Immature natural killer cell (primary cell): Measurements from ENCODE around the gene CCDC200. TPM values are rescaled to one million over a fixed set of nuclear protein-coding genes. Genes with fewer than 3 reads are reported as not detected.
"Not testable (repeated sequence)": the region's sequence is repeated elsewhere in the genome, so short reads cannot be mapped to it uniquely, and the experiment has no call there.

ENCODE experiments used
- DNase-seq, 3 donors: peaks; one replicate each; pipeline ENCODE4 v3.0.0; 2022; ENCODE audit warnings: mixed read lengths in 1 of 3
- H3K27ac Mint-ChIP-seq, 6 donors: one replicate each; pipeline ENCODE4 v1.8.0; 2020; ENCODE audit warnings: mixed read lengths in 6 of 6, mild to moderate bottlenecking in 5 of 6, inconsistent platforms in 4 of 6, moderate library complexity in 3 of 6
- H3K27me3 Mint-ChIP-seq, 3 donors: one replicate each; pipeline ENCODE4 v1.8.0; 2020 to 2021; ENCODE audit warnings: low read depth in 3 of 3, mild to moderate bottlenecking in 3 of 3, mixed read lengths in 3 of 3, moderate library complexity in 3 of 3, inconsistent platforms in 1 of 3
- H3K36me3 Mint-ChIP-seq, 3 donors: one replicate each; pipeline ENCODE4 v1.8.0; 2020; ENCODE audit warnings: mixed read lengths in 3 of 3, inconsistent platforms in 2 of 3, mild to moderate bottlenecking in 2 of 3
- H3K4me1 Mint-ChIP-seq, 2 donors: one replicate each; pipeline ENCODE4 v1.8.0; 2020; ENCODE audit warnings: inconsistent platforms in 2 of 2, mild to moderate bottlenecking in 2 of 2, mixed read lengths in 2 of 2, moderate library complexity in 1 of 2
- H3K4me3 Mint-ChIP-seq, 5 donors: one replicate each; pipeline ENCODE4 v1.8.0; 2020; ENCODE audit warnings: mild to moderate bottlenecking in 5 of 5, mixed read lengths in 5 of 5, inconsistent platforms in 3 of 5, moderate library complexity in 3 of 5
- H3K9me3 Mint-ChIP-seq, 6 donors: one replicate each; pipeline ENCODE4 v1.8.0; 2020; ENCODE audit warnings: mild to moderate bottlenecking in 6 of 6, mixed read lengths in 6 of 6, inconsistent platforms in 4 of 6, moderate library complexity in 3 of 6
- polyA plus RNA-seq, 3 donors: library from polyadenylated mRNA; unstranded; fragments of 300-500 nt; fragmentation: Illumina TruSeq; gene quantifications; one replicate each; pipeline ENCODE4 v1.2.3, GENCODE V29; 2021

The CCDC200 gene
- polyA plus RNA-seq, result 1 to 10 TPM in 1 of 3 donors, not detected in 2; 1.2 TPM

DNA sequence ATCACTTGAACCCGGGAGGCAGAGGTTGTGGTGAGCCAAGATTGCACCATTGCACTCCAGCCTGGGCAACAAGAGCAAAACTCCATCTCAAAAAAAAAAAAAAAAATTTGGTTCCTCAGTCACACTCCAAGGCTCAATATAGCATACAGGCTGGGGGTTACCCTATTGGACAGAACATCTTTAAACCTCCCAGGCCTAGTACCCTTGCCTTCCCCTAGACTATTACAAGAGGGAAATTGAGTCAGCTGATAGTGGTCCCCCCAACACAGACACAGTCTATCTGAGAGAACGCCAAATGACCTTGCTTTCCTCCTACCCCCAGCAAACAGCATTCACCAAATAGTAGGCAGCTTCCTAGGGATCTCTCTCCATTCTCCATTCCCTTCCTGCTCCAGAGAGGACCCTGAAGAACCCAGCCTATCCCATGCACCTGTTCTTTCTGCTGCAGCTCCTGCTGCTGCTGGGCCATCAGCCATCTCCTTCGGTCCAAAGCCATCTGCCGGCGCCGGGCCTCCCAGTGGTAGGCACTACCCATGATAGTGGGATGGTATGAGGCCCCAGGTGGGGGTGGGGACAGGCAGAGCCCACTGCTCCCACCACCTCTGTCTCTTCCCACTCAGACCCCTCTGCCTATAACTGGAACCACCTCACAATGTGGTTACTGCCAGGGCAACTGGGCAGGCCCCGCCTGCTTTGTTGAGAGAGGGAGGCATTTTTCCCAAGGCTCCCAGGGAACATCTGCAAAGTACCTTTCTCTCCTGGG, at the start of gene CCDC200:
CCDC200 (minus strand) TSS at position 604 of the 763 bp plus-strand sequence; CDS start at position 535, 69 bp downstream.
- not testable (repeated sequence) for H3K27ac Mint-ChIP-seq, H3K36me3 Mint-ChIP-seq, H3K27me3 Mint-ChIP-seq, H3K4me3 Mint-ChIP-seq, DNase-seq, H3K9me3 Mint-ChIP-seq
- peaks cover 9 to 22% of the 10 kb centered on the region in 2 donors for H3K4me1 Mint-ChIP-seq

DNA sequence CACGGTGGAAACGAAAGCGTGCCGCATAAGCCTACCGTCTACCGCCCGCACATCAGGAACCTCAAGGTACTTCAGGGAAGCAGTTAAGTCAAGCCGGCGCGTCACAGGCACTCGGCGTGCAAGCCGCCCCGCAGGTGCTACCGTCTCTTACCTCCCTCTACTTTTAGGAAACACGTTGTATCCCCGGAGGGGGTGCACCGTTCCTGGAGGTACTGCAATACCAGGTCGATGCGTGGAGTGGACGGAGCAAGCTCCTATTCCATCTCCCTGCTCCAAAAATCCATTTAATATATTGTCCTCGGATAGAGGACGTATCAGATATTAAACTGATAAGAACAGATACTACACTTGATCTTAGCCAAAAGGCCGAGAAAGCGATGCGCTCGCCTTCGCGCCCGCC, 44.5 kb upstream of the CCDC200 start:
- H3K27me3 Mint-ChIP-seq, H3K9me3 Mint-ChIP-seq, H3K27ac Mint-ChIP-seq, H3K4me3 Mint-ChIP-seq, H3K4me1 Mint-ChIP-seq, DNase-seq, H3K36me3 Mint-ChIP-seq: not testable (repeated sequence)

DNA sequence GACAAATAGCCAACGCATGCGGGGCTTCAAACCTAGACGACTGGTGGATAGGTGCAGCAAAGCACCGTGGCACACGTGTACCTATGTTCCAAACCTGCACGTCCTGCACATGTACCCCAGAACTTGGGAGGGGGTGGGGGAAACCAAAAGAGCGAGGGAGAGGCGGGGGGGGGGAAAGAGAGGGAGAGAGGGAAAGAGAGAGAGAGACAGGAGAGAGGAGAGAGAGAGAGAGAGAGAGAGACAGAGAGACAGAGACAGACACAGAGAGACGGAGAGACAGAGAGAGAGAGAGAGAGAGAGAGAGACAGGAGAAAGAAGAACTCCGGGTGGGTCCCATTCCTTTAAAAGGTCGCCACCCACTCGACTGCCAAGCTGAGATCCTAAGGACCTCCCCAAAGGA, 44.1 kb upstream of the CCDC200 start:
- H3K27me3 Mint-ChIP-seq, H3K9me3 Mint-ChIP-seq, H3K4me1 Mint-ChIP-seq, H3K36me3 Mint-ChIP-seq: not testable (repeated sequence)
- H3K4me3 Mint-ChIP-seq, result peak overlapping the region in 2 of 5 donors; percentile 62 to 69
- H3K27ac Mint-ChIP-seq, result peak overlapping the region in 3 of 6 donors; percentile 50 to 77 (median 64)
- peak in 2 of 3 donors; percentile 1 to 19 for DNase-seq

DNA sequence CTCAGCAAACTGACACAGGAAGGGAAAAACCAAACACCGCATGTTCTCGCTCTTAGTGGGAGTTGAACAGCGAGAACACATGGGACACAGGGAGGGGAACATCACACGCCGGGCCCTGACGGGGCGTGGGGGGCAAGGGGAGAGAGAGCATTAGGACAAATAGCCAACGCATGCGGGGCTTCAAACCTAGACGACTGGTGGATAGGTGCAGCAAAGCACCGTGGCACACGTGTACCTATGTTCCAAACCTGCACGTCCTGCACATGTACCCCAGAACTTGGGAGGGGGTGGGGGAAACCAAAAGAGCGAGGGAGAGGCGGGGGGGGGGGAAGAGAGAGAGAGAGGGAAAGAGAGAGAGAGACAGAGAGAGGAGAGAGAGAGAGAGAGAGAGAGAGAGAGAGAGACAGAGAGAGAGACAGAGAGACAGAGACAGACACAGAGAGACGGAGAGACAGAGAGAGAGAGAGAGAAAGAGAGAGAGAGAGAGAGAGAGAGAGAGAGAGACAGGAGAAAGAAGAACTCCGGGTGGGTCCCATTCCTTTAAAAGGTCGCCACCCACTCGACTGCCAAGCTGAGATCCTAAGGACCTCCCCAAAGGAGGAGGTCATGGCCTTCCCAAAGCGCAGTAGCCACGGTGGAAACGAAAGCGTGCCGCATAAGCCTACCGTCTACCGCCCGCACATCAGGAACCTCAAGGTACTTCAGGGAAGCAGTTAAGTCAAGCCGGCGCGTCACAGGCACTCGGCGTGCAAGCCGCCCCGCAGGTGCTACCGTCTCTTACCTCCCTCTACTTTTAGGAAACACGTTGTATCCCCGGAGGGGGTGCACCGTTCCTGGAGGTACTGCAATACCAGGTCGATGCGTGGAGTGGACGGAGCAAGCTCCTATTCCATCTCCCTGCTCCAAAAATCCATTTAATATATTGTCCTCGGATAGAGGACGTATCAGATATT, 42.4 kb upstream of the CCDC200 start:
- not testable (repeated sequence) for H3K4me3 Mint-ChIP-seq, DNase-seq, H3K27me3 Mint-ChIP-seq, H3K4me1 Mint-ChIP-seq, H3K9me3 Mint-ChIP-seq, H3K27ac Mint-ChIP-seq, H3K36me3 Mint-ChIP-seq

DNA sequence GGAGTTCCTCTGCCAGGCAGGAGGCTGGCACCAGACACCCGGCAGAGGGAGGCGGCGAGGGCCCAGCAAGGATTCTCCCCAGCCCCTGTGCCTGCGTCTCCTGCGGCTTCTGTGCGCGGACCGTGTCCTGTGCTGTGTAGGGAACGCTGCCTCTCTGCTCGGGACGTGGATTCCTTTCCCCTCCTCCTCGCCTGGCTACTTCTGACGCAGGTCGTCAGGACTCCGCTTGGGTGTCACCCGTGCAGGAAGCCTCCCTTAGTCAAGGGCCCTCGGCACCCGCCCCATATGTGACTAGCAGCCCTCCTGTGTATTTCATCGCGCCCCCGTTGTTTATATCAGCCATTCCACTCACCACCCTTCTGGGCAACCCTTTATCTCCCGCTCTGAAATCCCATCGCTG, 18.0 kb upstream of the CCDC200 start:
- peak; percentile 68 to 72 (median 72) for DNase-seq
- not testable (repeated sequence) for H3K27ac Mint-ChIP-seq, H3K36me3 Mint-ChIP-seq

DNA sequence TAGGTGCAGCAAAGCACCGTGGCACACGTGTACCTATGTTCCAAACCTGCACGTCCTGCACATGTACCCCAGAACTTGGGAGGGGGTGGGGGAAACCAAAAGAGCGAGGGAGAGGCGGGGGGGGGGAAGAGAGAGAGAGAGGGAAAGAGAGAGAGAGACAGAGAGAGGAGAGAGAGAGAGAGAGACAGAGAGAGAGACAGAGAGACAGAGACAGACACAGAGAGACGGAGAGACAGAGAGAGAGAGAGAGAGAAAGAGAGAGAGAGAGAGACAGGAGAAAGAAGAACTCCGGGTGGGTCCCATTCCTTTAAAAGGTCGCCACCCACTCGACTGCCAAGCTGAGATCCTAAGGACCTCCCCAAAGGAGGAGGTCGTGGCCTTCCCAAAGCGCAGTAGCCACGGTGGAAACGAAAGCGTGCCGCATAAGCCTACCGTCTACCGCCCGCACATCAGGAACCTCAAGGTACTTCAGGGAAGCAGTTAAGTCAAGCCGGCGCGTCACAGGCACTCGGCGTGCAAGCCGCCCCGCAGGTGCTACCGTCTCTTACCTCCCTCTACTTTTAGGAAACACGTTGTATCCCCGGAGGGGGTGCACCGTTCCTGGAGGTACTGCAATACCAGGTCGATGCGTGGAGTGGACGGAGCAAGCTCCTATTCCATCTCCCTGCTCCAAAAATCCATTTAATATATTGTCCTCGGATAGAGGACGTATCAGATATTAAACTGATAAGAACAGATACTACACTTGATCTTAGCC, 12.4 kb upstream of the CCDC200 start:
- not testable (repeated sequence) for H3K4me1 Mint-ChIP-seq, H3K27ac Mint-ChIP-seq, H3K27me3 Mint-ChIP-seq, H3K36me3 Mint-ChIP-seq, H3K9me3 Mint-ChIP-seq, H3K4me3 Mint-ChIP-seq
- DNase-seq, result peak in 1 of 3 donors; percentile 12

More for the DNA sequence above, 18.0 kb upstream of the CCDC200 start:
- H3K9me3 Mint-ChIP-seq, H3K4me1 Mint-ChIP-seq, H3K27me3 Mint-ChIP-seq, H3K4me3 Mint-ChIP-seq: not testable (repeated sequence)

DNA sequence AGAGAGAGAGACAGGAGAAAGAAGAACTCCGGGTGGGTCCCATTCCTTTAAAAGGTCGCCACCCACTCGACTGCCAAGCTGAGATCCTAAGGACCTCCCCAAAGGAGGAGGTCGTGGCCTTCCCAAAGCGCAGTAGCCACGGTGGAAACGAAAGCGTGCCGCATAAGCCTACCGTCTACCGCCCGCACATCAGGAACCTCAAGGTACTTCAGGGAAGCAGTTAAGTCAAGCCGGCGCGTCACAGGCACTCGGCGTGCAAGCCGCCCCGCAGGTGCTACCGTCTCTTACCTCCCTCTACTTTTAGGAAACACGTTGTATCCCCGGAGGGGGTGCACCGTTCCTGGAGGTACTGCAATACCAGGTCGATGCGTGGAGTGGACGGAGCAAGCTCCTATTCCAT, 11.2 kb upstream of the CCDC200 start:
- not testable (repeated sequence) for DNase-seq, H3K27me3 Mint-ChIP-seq, H3K9me3 Mint-ChIP-seq, H3K36me3 Mint-ChIP-seq, H3K4me3 Mint-ChIP-seq, H3K4me1 Mint-ChIP-seq
- H3K27ac Mint-ChIP-seq, result peak overlapping the region in 1 of 6 donors; percentile 45

DNA sequence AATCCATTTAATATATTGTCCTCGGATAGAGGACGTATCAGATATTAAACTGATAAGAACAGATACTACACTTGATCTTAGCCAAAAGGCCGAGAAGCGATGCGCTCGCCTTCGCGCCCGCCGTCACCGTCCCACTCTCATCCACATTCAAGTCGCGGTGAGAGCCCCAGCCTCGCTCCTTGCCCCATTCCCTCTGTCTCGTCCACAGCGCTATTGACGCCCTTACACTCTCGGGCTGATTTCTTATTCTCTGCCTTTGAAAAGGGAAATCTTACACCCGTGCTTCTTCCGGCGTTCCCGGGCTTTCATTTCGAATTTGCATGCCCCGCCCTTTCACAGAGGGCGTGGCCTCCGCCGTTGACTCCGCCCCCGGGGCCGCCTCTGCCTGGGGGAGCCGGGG, 5.5 kb upstream of the CCDC200 start, which contains the start of gene RNU2-1:
RNU2-1 (minus strand) TSS at position 101 of the 400 bp plus-strand sequence.
- H3K27ac Mint-ChIP-seq, result peak within 1 kb of the TSS in 1 of 6 donors; percentile 64
- H3K4me3 Mint-ChIP-seq, H3K36me3 Mint-ChIP-seq, DNase-seq, H3K27me3 Mint-ChIP-seq, H3K9me3 Mint-ChIP-seq, H3K4me1 Mint-ChIP-seq: not testable (repeated sequence)

DNA sequence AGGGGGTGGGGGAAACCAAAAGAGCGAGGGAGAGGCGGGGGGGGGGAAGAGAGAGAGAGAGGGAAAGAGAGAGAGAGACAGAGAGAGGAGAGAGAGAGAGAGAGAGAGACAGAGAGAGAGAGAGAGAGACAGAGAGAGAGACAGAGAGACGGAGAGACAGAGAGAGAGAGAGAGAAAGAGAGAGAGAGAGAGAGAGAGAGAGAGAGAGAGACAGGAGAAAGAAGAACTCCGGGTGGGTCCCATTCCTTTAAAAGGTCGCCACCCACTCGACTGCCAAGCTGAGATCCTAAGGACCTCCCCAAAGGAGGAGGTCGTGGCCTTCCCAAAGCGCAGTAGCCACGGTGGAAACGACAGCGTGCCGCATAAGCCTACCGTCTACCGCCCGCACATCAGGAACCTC, 4.8 kb upstream of the CCDC200 start:
- H3K4me3 Mint-ChIP-seq, H3K9me3 Mint-ChIP-seq, H3K36me3 Mint-ChIP-seq, H3K4me1 Mint-ChIP-seq, H3K27me3 Mint-ChIP-seq: not testable (repeated sequence)
- DNase-seq, result peak in 1 of 3 donors; percentile 34
- H3K27ac Mint-ChIP-seq, result peak overlapping the region in 1 of 6 donors; percentile 64

DNA sequence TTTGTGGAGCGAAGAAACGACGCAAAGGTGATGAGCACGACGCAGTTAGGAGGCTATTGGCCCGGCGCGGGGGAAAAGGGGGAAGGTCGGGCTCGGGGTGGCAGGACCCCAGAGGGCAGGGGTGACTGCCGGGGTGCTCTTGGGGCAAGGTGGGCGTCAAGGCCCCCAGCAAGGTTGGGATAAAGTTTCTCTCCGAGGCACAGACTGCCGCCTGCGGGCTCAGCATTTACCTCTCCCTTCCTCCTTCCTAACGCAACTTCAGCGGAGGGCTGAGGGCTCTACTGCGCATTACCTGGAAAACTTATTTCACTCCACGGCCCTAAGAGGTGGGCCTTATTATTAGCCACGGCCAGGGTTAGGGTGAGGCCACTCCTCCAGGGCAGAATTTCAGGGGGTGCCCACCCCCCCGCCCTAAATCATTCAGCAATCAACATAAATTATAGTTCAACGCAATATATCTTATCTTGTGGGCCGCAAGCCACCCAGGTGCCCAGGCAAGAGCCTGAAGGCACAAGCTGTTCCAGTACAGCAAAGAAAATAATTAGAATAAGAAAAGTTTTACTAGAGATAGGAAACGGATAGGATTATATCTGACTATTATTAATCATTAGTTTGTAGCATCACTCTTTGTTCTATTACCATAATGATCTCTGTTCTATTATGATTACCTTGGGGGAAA, 3.7 kb upstream of the CCDC200 start:
- H3K27me3 Mint-ChIP-seq, H3K4me1 Mint-ChIP-seq, H3K36me3 Mint-ChIP-seq, H3K9me3 Mint-ChIP-seq: not testable (repeated sequence)
- DNase-seq, result peak in 1 of 3 donors; percentile 11
- Mint-ChIP-seq H3K27ac (peak overlapping the region in 3 of 6 donors; percentile 25 to 56 (median 39)), H3K4me3 (peak overlapping the region in 4 of 5 donors; percentile 15 to 66 (median 50))

DNA sequence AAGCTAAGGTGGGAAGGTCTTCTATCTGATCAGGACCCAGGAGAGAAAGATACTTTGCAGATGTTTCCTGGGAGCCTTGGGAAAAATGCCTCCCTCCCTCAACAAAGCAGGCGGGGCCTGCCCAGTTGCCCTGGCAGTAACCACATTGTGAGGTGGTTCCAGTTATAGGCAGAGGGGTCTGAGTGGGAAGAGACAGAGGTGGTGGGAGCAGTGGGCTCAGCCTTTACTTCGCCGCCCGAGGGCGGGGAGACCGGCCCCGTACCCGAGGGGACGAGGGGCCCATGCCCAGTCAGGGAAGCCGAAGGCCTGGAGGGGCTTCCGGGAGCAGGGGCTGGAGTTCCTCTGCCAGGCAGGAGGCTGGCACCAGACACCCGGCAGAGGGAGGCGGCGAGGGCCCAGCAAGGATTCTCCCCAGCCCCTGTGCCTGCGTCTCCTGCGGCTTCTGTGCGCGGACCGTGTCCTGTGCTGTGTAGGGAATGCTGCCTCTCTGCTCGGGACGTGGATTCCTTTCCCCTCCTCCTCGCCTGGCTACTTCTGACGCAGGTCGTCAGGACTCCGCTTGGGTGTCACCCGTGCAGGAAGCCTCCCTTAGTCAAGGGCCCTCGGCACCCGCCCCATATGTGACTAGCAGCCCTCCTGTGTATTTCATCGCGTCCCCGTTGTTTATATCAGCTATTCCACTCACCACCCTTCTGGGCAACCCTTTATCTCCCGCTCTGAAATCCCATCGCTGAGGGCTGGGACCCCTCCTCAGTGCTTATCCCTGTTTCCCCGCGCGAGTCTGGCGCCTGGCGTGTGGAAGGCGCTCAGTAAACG, 3.0 kb upstream of the CCDC200 start:
- H3K9me3 Mint-ChIP-seq, H3K27me3 Mint-ChIP-seq, DNase-seq, H3K36me3 Mint-ChIP-seq, H3K4me1 Mint-ChIP-seq: not testable (repeated sequence)
- peak overlapping the region in 2 of 5 donors; percentile 21 to 46 for H3K4me3 Mint-ChIP-seq
- H3K27ac Mint-ChIP-seq, result peak overlapping the region in 1 of 6 donors; percentile 73

DNA sequence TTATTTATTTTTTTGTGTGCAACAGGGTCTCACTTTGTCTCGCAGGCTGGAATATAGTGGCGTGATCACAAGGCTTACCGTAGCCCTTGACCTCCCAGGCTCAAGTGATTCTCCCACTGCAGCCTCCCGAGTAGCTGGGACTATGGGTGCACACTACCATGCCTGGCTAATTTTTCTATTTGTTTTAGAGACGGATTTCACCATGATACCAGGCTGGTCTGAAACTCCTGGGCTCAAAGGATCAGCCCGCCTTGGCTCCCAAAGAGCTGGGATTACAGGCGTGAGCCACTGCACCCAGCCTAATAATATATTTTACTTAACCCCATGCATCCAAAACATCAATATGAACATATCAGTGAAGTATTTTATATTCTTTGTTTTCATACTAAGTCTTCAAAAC, 2.0 kb downstream of the CCDC200 start:
- Mint-ChIP-seq H3K4me3 (no peak overlapping the region), H3K9me3 (no peaks in the 10 kb centered on the region), H3K4me1 (peaks cover 9 to 15% of the 10 kb centered on the region in 2 donors), H3K36me3 (peaks cover 0 to 8% (median 0%) of the 10 kb centered on the region in 3 donors), H3K27ac (no peak overlapping the region), H3K27me3 (peaks cover 0 to under 1% (median 0%) of the 10 kb centered on the region in 3 donors)
- no peak for DNase-seq
